GM12801 (cell line): Measurements from ENCODE around the gene HUS1.
A peak's percentile ranks its signal among the peaks of the same experiment; 100 is the strongest.

Source experiments
- TF ChIP-seq, protein P1 (sequence below): IDR thresholded peaks from one replicate; pipeline ENCODE4 v1.5.1; 2011; ENCODE audit warnings: control low read depth; ENCODE audit not compliant: insufficient read length; ENCODE audit errors: extremely low read depth

HUS1 gene

DNA sequence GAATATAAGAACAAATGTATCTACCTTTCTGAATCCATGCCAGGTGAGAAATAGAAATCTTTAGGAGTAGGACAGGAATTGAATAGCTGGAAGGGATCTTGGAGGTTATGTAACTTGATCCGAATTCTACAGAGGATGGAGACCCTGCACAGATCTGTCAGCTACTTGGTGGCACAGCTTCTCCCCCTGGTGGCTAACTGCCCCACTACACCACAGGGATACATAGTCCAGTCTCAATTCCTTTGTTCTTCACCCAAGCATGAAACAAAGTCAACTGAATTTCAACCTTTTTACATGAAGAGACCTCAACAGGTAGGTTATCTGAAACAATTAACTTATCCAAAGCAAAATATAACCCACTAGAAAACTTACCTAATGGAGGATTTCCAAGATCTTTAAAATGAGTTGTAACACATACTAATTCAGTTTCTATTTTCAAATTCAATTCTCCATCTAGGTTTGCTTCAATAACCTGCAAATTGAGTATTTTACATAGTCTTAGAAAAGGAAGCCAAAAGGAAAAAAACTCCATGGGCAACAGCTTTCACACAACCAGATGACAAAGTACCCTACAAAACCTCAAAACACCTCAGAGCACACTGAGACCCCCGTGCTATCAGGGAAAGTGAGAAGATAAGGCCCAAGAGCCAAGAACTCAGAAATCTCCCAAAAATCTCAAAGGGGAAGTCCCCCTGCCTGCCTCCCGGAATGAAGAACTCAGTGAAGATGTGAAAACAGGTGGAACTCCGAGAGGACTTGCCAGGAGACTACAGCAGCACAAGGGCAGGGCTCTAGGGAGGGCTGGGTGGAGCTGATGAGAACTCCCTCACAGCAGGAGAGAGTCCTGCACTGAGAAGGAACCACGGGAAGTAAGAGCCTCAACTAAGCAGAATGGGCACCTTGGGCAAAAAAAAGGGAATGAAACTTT, 10.3 kb downstream of the HUS1 start:
- TF ChIP-seq, protein P1, sequence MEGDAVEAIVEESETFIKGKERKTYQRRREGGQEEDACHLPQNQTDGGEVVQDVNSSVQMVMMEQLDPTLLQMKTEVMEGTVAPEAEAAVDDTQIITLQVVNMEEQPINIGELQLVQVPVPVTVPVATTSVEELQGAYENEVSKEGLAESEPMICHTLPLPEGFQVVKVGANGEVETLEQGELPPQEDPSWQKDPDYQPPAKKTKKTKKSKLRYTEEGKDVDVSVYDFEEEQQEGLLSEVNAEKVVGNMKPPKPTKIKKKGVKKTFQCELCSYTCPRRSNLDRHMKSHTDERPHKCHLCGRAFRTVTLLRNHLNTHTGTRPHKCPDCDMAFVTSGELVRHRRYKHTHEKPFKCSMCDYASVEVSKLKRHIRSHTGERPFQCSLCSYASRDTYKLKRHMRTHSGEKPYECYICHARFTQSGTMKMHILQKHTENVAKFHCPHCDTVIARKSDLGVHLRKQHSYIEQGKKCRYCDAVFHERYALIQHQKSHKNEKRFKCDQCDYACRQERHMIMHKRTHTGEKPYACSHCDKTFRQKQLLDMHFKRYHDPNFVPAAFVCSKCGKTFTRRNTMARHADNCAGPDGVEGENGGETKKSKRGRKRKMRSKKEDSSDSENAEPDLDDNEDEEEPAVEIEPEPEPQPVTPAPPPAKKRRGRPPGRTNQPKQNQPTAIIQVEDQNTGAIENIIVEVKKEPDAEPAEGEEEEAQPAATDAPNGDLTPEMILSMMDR: peak; percentile 65

DNA sequence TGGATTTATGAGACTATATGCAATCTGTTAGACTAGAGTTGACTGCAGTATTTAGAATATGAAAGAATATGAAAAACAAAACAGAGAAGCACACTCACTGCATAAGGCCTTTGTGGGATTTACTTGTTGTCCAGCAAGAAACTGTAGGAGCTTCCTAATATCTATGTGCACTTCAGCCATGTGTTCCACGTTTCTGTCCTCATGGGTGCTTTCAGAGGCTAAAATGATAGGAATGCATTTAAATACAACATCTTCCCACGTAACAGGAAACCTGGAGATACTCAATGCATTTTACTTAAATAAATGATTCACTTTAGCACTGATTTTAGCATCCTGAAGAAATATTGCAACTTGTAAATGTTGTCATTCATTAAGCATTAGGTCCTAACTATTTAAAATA, 11.7 kb downstream of the HUS1 start:
- TF ChIP-seq, protein P1: no peak

DNA sequence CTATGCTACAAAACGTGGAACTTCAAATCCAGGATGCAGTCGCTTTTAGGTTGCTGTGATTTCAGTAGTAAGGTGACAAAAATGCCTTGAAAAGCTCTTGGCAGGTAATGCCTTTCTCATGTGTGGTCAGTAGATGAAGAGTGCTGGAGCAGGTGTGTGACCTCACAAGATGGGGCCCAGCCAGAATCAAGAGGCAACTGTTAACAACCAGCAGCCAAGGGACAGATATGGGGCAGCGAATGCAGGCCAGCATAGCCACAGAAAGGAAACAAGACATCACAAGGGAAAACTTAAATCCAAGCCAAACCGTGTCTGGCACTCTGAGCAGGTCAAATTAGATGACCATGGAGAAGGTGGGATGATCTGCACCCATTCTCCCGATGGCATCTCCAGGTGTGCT, 12.3 kb downstream of the HUS1 start:
- TF ChIP-seq, protein P1: no peak

DNA sequence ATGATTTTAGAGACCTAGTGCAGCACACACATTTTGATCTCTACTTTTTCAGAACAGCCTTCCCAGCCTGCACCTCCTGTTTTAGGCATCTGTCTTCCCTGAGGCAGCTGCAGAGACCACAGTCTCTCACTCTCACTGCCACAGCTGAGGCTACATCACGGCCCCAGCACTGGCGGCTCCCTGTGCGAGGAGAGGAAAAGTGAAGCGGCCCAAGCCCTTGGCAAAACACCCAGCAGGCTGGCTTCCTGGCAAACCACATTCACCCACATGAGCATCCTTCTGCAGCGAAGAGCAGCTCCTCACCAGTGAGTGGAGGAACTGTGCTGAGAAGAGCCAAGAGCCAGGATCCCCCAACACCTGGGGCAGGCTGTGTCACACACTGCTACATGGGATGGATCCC, 14.0 kb downstream of the HUS1 start:
- TF ChIP-seq, protein P1: no peak

DNA sequence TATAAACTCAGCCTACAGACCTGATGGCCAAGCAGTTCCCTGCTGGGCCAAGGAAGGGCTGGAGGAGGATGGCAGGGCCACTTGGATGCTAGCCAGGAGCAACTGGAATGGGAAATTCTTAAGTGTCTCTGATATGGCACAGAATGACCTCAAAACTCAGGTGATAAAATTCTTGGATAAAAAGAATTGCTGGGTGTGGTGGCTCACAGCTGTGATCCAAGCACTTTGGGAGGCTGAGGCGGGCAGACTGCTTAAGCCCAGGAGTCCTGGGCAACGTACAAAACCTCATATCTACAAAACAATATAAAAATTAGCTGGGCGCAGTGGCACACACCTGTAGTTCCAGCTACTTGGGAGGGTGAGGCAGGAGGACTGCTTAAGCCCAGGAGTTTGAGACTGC, 17.2 kb downstream of the HUS1 start:
- TF ChIP-seq, protein P1: no peak

DNA sequence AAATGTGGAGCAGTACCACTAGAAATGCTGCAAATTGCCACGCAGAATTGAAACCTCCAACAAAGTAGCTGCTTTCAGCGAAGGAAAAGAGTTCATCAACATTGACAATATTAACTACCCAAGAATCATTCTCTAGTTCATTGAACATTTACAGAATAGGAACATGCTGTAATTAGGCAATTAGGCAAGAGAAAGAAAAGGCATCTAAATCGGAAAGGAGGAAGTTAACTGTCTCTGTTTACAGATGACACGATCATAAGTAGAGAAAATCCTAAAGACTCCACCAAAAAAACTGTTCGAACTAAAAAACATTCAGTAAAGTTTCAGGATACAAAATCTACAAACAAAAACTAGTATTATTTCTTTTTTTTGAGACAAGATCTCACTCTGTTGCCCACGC, 22.3 kb downstream of the HUS1 start:
- TF ChIP-seq, protein P1: no peak

DNA sequence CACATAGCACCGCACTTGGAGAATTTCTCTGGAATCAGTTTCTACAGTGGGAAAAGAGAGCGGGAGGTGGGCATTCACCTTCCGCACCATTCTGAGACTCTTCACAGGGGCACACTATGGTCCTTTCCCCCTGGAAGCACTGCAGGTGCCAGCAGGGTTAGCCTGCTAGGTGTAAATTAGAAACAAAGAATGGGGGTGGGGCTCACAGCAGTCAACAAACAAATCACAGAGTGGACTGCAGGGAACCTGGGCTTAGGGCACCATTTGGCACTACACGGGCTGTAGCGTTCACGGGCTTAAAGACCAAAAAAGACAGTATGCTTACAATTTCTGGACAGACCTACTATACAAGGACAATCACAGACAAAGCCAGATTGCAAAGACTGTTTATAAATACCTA, 23.2 kb downstream of the HUS1 start:
- TF ChIP-seq, protein P1: no peak
